Ovary (tissue), 3 donors: ENCODE measurements around the gene DCAF16.

Source experiments
- CTCF ChIP-seq, 3 donors: fragments of 450-650 bp in 2 of 3; fragments of 200-600 bp in 1 of 3; IDR thresholded peaks; one replicate each; pipeline versions ENCODE4 v1.5.1 to v1.8.0; 2016 to 2022; ENCODE audit warnings: antibody characterized with exemption in 3 of 3, mild to moderate bottlenecking in 1 of 3
- POLR2A ChIP-seq: fragments of 450-650 bp; IDR thresholded peaks from one replicate; pipeline ENCODE4 v1.6.1; 2017; ENCODE audit warnings: antibody characterized with exemption, mild to moderate bottlenecking, moderate library complexity
- donor health status: DM: no; HTN: no; CAD: no.

DNA sequence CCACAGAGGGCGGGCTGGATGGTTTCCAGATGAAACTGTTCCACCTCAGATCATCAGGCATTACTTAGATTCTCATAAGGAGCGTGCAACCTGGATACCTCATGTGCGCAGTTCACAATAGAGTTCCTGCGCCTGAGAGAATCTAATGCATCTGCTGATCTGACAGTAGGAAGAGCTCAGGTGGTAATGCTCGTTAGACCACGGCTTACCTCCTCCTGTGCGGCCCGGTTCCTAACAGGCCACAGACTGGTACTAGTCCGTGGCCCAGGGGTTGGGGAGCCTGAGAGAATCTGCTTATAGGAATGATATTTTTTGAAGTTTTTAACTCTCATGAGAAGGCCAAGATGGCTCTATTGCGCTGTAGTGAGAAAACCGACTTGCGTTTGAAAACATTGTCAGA lies 5.6 kb upstream of the DCAF16 start:
- TF ChIP-seq CTCF (IDR thresholded peaks at IDR 0.05) (no peak), POLR2A (no peak)
